ENCODE results near the gene DPF3. TPM values are rescaled to one million over a fixed set of nuclear protein-coding genes. Genes with fewer than 3 reads are reported as not detected.

The DPF3 gene
- total RNA-seq, 1 experiment from 2014 or later: 1.9 TPM

GRCh38 chr14:72758993-72759392, 134.9 kb downstream of the DPF3 start:
- DNase-seq (ENCODE audit: unreplicated experiment): no peak
- Mint-ChIP-seq H3K27ac (ENCODE audit: low read depth, unreplicated experiment) (no peak overlapping the region), H3K4me3 (ENCODE audit: unreplicated experiment) (no peak overlapping the region), H3K4me1 (ENCODE audit: insufficient read depth, unreplicated experiment) (no peaks in the 10 kb centered on the region), H3K9me3 (ENCODE audit: unreplicated experiment) (peaks cover 32% of the 10 kb centered on the region), H3K27me3 (ENCODE audit: insufficient read depth, unreplicated experiment) (no peaks in the 10 kb centered on the region), H3K36me3 (ENCODE audit: insufficient read depth, unreplicated experiment) (no peaks in the 10 kb centered on the region)
- intact Hi-C loops (cut with micrococcal nuclease): no loop called here
- no peak for TF ChIP-seq CTCF (IDR thresholded peaks at IDR 0.05; ENCODE audit: unreplicated experiment)
- ChIA-PET POLR2A (no interaction called here), CTCF (interaction anchor here (1.9 kb wide), 1 partner anchor 245 kb away, joined by 5 read pairs; no protein-coding TSS in a partner anchor)
- no TSS peak for BruUV-seq (replicated peaks)

- ChIA-PET CTCF (interaction anchor here (1.9 kb wide), 1 partner anchor 245 kb away, joined by 5 read pairs; no protein-coding TSS in a partner anchor), POLR2A (no interaction called here)
- no peak for DNase-seq (ENCODE audit: unreplicated experiment)
- no peak for TF ChIP-seq CTCF (IDR thresholded peaks at IDR 0.05; ENCODE audit: unreplicated experiment)
- no TSS peak for BruUV-seq (replicated peaks)
- Mint-ChIP-seq H3K9me3 (ENCODE audit: unreplicated experiment) (peaks cover 32% of the 10 kb centered on the region), H3K27ac (ENCODE audit: low read depth, unreplicated experiment) (no peak overlapping the region), H3K27me3 (ENCODE audit: insufficient read depth, unreplicated experiment) (no peaks in the 10 kb centered on the region), H3K4me3 (ENCODE audit: unreplicated experiment) (no peak overlapping the region), H3K4me1 (ENCODE audit: insufficient read depth, unreplicated experiment) (no peaks in the 10 kb centered on the region), H3K36me3 (ENCODE audit: insufficient read depth, unreplicated experiment) (no peaks in the 10 kb centered on the region)
- intact Hi-C loops (cut with micrococcal nuclease): no loop called here
Observed at GRCh38 chr14:72758420-72758819, 135.5 kb downstream of the DPF3 start.

GRCh38 chr14:72756967-72757366, 136.9 kb downstream of the DPF3 start:
- POLR2A ChIA-PET: no interaction called here

GRCh38 chr14:72755766-72756165, 138.1 kb downstream of the DPF3 start:
- intact Hi-C loops (cut with micrococcal nuclease): no loop called here
- Mint-ChIP-seq H3K36me3 (ENCODE audit: insufficient read depth, unreplicated experiment) (no peaks in the 10 kb centered on the region), H3K4me1 (ENCODE audit: insufficient read depth, unreplicated experiment) (no peaks in the 10 kb centered on the region), H3K27me3 (ENCODE audit: insufficient read depth, unreplicated experiment) (no peaks in the 10 kb centered on the region), H3K27ac (ENCODE audit: low read depth, unreplicated experiment) (no peak overlapping the region), H3K9me3 (ENCODE audit: unreplicated experiment) (peaks cover 32% of the 10 kb centered on the region), H3K4me3 (ENCODE audit: unreplicated experiment) (no peak overlapping the region)
- no peak for DNase-seq (ENCODE audit: unreplicated experiment)
- ChIA-PET POLR2A (interaction anchor here (0.9 kb wide), 1 partner anchor 18 kb away, joined by 3 read pairs; no protein-coding TSS in a partner anchor), CTCF (interaction anchor here (0.7 kb wide), 1 partner anchor 266 kb away, joined by 4 read pairs; no protein-coding TSS in a partner anchor)
- BruUV-seq (replicated peaks): no TSS peak
- TF ChIP-seq CTCF (IDR thresholded peaks at IDR 0.05; ENCODE audit: unreplicated experiment): no peak

More at GRCh38 chr14:72756967-72757366, 136.9 kb downstream of the DPF3 start:
- intact Hi-C loops (cut with micrococcal nuclease): no loop called here
- Mint-ChIP-seq H3K9me3 (ENCODE audit: unreplicated experiment) (peaks cover 32% of the 10 kb centered on the region), H3K4me1 (ENCODE audit: insufficient read depth, unreplicated experiment) (no peaks in the 10 kb centered on the region), H3K27me3 (ENCODE audit: insufficient read depth, unreplicated experiment) (no peaks in the 10 kb centered on the region), H3K4me3 (ENCODE audit: unreplicated experiment) (no peak overlapping the region), H3K27ac (ENCODE audit: low read depth, unreplicated experiment) (no peak overlapping the region), H3K36me3 (ENCODE audit: insufficient read depth, unreplicated experiment) (no peaks in the 10 kb centered on the region)
- TF ChIP-seq CTCF (IDR thresholded peaks at IDR 0.05; ENCODE audit: unreplicated experiment): no peak
- no peak for DNase-seq (ENCODE audit: unreplicated experiment)
- BruUV-seq (replicated peaks): no TSS peak
- CTCF ChIA-PET: interaction anchor here (0.6 kb wide), 1 partner anchor 58 kb away, joined by 3 read pairs; no protein-coding TSS in a partner anchor
